ENCODE results near the gene SKOR1. TPM values are rescaled to one million over a fixed set of nuclear protein-coding genes. Genes with fewer than 3 reads are reported as not detected.

The SKOR1 gene
- total RNA-seq, 1 donor: 0.36 TPM

DNA sequence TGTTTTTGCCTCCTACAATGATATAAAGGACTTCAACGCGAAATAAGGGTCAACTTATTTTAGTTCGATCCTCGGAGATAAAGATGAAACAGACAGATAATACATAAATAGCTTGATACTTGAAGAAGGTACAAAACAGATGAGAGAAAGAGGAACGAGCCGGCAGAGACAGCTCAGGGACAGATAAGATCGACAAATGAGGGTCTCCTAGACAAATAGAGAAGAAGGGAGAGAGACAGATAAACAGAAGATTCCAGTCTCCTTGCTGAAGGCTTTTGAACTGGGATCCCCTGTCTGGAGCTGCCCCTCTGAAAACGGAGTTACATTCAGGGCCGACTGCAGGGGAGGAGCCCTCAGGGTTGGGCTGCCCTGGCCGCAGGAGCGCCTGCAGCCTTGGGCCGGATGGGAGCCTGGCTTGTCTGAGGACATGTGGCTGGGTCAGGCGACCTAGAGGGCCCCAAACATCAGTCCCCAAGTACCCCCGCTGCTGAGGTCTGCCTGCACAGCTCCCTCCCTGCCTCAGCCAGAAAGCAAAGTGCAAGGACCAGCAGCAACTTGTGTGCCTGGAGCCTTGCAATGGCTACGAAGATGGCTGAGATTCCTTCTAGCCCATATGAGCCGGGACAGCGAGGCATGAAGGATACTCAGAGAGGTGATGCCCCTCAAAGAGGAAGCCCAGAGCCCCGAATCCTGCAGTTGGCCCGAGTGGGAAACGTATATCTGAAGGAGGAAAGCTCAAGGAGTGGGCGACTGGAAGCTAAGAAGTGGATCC is 926 bp upstream of the SKOR1 start:
- H3K27me3 ChIP-seq (ENCODE audit: insufficient read depth, low read length): peaks cover 95% of the 10 kb centered on the region
- no peak overlapping the region for H3K4me2 ChIP-seq (ENCODE audit: insufficient read depth, low read length)
- no peaks in the 10 kb centered on the region for H3K36me3 ChIP-seq (ENCODE audit: insufficient read depth, low read length)
- H3K27ac ChIP-seq (ENCODE audit: low read depth, low read length): no peak overlapping the region
- TF ChIP-seq, protein P1, sequence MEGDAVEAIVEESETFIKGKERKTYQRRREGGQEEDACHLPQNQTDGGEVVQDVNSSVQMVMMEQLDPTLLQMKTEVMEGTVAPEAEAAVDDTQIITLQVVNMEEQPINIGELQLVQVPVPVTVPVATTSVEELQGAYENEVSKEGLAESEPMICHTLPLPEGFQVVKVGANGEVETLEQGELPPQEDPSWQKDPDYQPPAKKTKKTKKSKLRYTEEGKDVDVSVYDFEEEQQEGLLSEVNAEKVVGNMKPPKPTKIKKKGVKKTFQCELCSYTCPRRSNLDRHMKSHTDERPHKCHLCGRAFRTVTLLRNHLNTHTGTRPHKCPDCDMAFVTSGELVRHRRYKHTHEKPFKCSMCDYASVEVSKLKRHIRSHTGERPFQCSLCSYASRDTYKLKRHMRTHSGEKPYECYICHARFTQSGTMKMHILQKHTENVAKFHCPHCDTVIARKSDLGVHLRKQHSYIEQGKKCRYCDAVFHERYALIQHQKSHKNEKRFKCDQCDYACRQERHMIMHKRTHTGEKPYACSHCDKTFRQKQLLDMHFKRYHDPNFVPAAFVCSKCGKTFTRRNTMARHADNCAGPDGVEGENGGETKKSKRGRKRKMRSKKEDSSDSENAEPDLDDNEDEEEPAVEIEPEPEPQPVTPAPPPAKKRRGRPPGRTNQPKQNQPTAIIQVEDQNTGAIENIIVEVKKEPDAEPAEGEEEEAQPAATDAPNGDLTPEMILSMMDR (IDR thresholded peaks at IDR 0.05; ENCODE audit: extremely low read depth, low read depth, low read length): no peak
- H4K20me1 ChIP-seq (ENCODE audit: insufficient read depth, low read length): peaks cover 21% of the 10 kb centered on the region
- H3K4me1 ChIP-seq (ENCODE audit: insufficient read depth, low read length): peaks cover 5% of the 10 kb centered on the region
- H3K79me2 ChIP-seq (ENCODE audit: insufficient read depth, low read length): no peaks in the 10 kb centered on the region
- no peak for DNase-seq (ENCODE audit: insufficient read length, low spot score, missing footprints)
- H3K4me3 ChIP-seq (ENCODE audit: insufficient read depth, low read length): no peak overlapping the region
- H2AFZ ChIP-seq (ENCODE audit: low read length): no peak overlapping the region
- H3K9me3 ChIP-seq (ENCODE audit: low read depth, low read length): no peaks in the 10 kb centered on the region

DNA sequence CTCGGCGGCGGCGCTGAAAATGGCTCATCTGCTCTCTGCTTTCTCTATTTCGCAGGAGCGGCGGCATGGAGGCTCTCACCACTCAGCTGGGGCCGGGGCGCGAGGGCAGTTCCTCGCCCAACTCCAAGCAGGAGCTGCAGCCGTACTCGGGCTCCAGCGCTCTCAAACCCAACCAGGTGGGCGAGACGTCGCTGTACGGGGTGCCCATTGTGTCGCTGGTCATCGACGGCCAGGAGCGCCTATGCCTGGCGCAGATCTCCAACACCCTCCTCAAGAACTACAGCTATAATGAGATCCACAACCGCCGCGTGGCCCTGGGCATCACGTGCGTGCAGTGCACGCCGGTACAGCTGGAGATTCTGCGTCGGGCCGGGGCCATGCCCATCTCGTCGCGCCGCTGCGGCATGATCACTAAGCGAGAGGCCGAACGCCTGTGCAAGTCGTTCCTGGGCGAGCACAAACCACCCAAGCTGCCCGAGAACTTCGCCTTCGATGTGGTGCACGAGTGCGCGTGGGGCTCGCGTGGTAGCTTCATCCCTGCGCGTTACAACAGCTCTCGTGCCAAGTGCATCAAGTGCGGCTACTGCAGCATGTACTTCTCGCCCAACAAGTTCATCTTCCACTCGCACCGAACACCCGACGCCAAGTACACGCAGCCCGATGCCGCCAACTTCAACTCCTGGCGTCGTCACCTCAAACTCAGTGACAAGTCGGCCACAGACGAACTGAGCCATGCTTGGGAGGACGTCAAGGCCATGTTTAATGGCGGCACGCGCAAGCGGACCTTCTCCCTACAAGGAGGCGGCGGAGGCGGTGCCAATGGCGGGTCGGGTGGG is 790 bp downstream of the SKOR1 start:
- Histone ChIP-seq H3K4me3 (ENCODE audit: insufficient read depth, low read length) (peak overlapping the region; percentile 39), H3K4me2 (ENCODE audit: insufficient read depth, low read length) (peak overlapping the region; percentile 66), H3K9me3 (ENCODE audit: low read depth, low read length) (no peaks in the 10 kb centered on the region), H3K4me1 (ENCODE audit: insufficient read depth, low read length) (peaks cover 5% of the 10 kb centered on the region), H4K20me1 (ENCODE audit: insufficient read depth, low read length) (peaks cover 17% of the 10 kb centered on the region), H3K36me3 (ENCODE audit: insufficient read depth, low read length) (no peaks in the 10 kb centered on the region), H3K27ac (ENCODE audit: low read depth, low read length) (no peak overlapping the region), H3K79me2 (ENCODE audit: insufficient read depth, low read length) (no peaks in the 10 kb centered on the region), H2AFZ (ENCODE audit: low read length) (no peak overlapping the region), H3K27me3 (ENCODE audit: insufficient read depth, low read length) (peaks cover 95% of the 10 kb centered on the region)
- TF ChIP-seq, protein P1 (IDR thresholded peaks at IDR 0.05; ENCODE audit: extremely low read depth, low read depth, low read length): no peak
- DNase-seq (ENCODE audit: insufficient read length, low spot score, missing footprints): peak; percentile 87

DNA sequence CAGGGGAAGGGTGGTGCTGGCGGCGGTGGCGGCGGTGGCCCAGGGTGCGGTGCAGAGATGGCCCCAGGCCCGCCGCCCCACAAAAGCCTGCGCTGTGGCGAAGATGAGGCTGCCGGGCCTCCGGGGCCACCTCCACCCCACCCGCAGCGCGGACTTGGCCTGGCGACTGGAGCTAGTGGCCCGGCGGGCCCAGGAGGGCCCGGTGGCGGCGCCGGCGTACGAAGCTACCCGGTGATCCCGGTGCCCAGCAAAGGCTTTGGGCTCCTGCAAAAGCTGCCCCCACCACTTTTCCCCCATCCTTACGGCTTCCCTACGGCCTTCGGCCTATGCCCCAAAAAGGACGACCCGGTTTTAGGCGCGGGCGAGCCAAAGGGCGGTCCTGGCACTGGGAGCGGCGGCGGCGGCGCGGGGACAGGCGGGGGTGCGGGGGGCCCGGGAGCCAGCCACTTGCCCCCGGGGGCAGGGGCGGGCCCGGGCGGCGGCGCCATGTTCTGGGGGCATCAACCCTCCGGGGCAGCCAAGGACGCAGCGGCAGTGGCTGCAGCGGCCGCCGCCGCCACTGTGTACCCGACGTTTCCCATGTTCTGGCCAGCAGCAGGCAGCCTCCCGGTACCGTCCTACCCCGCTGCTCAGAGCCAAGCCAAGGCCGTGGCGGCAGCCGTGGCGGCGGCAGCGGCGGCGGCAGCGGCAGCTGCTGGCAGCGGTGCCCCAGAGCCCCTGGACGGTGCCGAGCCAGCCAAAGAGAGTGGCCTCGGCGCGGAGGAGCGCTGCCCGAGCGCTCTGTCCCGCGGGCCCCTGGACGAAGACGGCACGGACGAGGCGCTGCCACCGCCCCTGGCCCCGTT is 1.6 kb downstream of the SKOR1 start:
- H3K36me3 ChIP-seq (ENCODE audit: insufficient read depth, low read length): no peaks in the 10 kb centered on the region
- no peak overlapping the region for H2AFZ ChIP-seq (ENCODE audit: low read length)
- DNase-seq (ENCODE audit: insufficient read length, low spot score, missing footprints): peak; percentile 88
- H3K4me1 ChIP-seq (ENCODE audit: insufficient read depth, low read length): peaks cover 5% of the 10 kb centered on the region
- no peaks in the 10 kb centered on the region for H3K79me2 ChIP-seq (ENCODE audit: insufficient read depth, low read length)
- no peaks in the 10 kb centered on the region for H3K9me3 ChIP-seq (ENCODE audit: low read depth, low read length)
- TF ChIP-seq, protein P1 (IDR thresholded peaks at IDR 0.05; ENCODE audit: extremely low read depth, low read depth, low read length): no peak
- H3K4me3 ChIP-seq (ENCODE audit: insufficient read depth, low read length): no peak overlapping the region
- H3K27ac ChIP-seq (ENCODE audit: low read depth, low read length): no peak overlapping the region
- no peak overlapping the region for H3K4me2 ChIP-seq (ENCODE audit: insufficient read depth, low read length)
- peaks cover 13% of the 10 kb centered on the region for H4K20me1 ChIP-seq (ENCODE audit: insufficient read depth, low read length)
- H3K27me3 ChIP-seq (ENCODE audit: insufficient read depth, low read length): peaks cover 93% of the 10 kb centered on the region
